HG03064 (cell line): ENCODE data around the gene TSPAN33.
"Not testable (repeated sequence)": the region's sequence is repeated elsewhere in the genome, so short reads cannot be mapped to it uniquely, and the experiment has no call there.

Source experiments
- ATAC-seq: cut with Tn5 transposase; IDR thresholded peaks from one replicate; pipeline ENCODE4 v1.9.1; 2021; ENCODE audit warnings: low read depth; ENCODE audit not compliant: unreplicated experiment

The TSPAN33 gene

DNA sequence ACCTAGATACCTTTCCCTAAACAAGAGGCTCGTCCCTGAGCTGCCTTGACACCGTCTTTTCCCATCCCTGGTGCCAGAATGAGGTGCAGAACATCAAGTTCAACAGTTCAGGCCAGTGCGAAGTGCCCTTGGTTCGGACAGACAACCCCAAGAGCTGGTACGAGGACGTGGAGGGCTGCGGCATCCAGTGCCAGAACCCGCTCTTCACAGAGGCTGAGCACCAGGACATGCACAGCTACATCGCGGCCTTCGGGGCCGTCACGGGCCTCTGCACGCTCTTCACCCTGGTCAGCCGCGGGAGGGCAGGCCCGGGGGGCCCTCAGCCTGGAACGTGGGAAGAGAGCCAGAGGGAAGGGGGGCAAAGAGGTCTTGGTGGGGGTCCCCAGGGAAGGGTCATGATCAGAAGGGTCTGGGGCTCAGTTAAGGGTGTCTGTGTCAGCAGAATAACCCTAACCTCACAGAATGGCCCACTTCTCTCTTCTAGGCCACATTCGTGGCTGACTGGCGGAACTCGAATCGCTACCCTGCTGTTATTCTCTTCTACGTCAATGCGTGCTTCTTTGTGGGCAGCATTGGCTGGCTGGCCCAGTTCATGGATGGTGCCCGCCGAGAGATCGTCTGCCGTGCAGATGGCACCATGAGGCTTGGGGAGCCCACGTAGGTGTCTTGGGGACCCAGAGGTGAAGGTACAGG, 60.8 kb downstream of the TSPAN33 start:
- ATAC-seq: no peak

- no peak for ATAC-seq
These were observed 61.7 kb downstream of the TSPAN33 start for GRCh38 chr7:129205987-129206785.

DNA sequence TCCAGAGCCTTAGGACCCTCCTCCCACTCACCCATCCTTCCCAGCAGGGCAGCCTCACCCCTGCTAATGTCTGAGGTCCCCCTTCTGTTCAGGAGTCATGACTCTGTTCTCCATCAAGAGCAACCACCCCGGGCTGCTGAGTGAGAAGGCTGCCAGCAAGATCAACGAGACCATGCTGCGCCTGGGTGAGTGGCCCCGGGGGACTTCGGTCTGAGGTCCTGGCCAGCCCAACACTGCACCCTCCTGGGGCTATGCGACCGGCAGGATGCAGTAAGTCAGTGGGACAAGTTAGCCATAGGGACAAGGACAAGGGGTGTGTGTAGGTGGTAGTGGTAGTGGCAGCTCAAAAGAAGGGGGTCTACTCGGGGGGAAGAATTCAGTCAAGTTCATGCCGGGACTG, 64.2 kb downstream of the TSPAN33 start:
- no peak for ATAC-seq

DNA sequence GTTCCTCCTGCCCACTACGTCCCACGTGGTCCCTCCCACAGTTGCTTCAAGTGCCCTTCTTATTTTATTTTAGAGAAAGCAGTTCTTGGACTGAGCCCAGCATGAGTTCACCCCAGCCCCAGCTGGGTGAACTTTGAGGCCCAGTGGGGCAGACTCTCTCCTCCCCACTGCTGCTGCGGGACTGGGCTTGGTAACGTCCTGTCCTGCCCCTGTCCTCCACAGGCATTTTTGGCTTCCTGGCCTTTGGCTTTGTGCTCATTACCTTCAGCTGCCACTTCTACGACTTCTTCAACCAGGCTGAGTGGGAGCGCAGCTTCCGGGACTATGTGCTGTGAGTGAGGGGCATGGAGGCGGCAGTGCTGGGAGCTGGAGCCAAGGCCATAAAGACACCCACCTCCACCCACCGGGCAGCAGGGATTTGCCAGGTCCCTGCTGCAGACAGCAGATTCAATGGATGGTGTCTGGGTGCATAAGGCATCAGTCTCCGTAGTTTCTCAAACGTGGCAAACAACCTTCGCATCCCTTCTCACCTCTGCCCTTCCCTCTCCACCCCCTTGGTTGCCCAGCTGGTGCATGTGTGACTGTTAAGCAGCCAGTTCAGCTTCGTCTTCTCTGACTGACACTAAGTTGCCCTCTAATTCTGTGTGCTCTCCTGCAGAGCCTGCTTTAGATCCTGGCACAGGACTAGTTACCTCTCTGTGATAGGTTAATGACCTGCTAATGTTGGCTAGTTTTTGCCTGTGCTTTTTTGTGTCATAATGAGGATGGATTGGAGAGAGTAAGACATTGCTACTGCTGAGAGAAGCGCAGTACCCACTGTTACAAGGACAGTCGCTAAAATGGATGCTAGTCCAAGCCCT, 64.8 kb downstream of the TSPAN33 start:
- ATAC-seq: no peak

GRCh38 chr7:129210256-129210988, 65.9 kb downstream of the TSPAN33 start:
- peak; percentile 75 for ATAC-seq

GRCh38 chr7:129210989-129211312, 66.4 kb downstream of the TSPAN33 start:
- ATAC-seq: no peak

DNA sequence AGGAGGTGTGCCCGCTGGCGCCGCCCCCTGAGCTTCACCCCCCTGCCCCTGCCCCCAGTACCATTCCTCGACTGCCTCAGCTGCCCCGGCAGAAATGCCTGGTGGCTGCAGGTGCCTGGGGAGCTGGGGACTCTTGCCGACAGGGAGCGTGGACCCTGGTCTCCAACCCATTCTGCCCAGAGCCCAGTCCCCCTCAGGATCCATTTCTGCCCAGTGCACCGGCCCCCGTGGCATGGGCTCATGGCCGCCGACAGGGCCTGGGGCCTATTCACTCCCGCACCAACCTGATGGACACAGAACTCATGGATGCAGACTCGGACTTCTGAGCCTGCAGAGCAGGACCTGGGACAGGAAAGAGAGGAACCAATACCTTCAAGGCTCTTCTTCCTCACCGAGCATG, 67.6 kb downstream of the TSPAN33 start:
- no peak for ATAC-seq

GRCh38 chr7:129212596-129212995, 68.1 kb downstream of the TSPAN33 start:
- ATAC-seq: no peak

DNA sequence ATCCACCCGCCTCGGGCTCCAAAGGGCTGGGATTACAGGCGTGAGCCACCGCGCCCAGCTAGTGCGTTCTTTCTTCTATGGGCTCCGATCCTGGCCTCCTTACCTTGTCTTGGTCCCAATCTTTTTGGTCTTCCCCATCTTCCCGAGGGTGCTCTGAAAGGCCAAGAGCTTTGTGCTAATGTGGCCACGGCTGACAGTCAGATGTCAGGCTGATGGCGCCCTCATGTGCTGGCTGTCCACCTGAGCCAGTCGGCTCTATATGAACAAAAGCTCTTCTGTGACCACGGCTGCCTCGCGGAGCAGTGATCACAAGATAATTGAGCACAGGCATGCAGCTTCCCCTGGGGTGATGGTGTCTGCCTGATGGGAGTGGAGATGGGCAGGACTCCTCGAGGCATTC, 69.3 kb downstream of the TSPAN33 start:
- ATAC-seq: no peak

DNA sequence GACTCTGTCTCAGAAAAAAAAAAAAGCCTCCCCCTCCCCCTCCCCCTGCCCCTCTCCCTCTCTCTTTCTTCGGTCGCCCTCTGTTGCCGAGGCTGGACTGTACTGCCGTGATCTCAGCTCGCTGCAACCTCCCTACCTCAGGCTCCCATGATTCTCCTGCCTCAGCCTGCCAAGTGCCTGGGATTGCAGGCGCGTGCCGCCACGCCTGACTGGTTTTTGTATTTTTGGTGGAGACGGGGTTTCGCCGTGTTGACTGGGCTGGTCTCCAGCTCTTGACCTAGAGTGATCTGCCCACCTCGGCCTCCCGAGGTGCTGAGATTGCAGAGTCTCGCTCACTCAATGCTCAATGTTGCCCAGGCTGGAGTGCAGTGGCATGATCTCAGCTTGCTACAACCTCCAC, 71.2 kb downstream of the TSPAN33 start:
- ATAC-seq: not testable (repeated sequence)

DNA sequence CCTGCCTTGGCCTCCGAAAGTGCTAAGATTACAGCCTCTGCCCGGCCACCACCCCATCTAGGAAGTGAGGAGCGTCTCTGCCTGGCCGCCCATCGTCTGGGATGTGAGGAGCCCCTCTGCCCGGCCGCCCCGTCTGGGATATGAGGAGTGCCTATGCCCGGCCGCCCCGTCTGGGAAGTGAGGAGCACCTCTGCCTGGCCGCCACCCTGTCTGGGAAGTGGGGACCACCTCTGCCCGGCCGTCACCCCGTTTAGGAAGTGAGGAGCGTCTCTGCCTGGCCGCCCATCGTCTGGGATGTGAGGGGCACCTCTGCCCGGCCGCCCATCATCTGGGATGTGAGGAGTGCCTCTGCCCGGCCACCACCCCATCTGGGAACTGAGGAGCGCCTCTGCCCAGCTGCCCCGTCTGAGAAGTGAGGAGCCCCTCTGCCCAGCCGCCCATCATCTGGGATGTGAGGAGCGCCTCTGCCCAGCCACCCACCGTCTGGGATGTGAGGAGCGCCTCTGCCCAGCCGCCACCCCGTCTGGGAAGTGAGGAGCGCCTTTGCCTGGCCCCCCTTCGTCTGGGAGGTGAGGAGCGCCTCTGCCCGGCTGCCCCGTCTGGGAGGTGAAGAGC, 71.7 kb downstream of the TSPAN33 start:
- not testable (repeated sequence) for ATAC-seq

GRCh38 chr7:129216821-129217416, 72.4 kb downstream of the TSPAN33 start:
- not testable (repeated sequence) for ATAC-seq

GRCh38 chr7:129218514-129219062, 74.1 kb downstream of the TSPAN33 start:
- peak; percentile 73 for ATAC-seq

- not testable (repeated sequence) for ATAC-seq
These were observed 74.7 kb downstream of the TSPAN33 start for GRCh38 chr7:129219166-129219565.
